Upper lobe of left lung (tissue), 4 donors: ENCODE results near the gene FUCA2.

Source experiments
- CTCF ChIP-seq, 6 experiments: fragments of 450-650 bp in 4 of 6; fragments of 200-600 bp in 2 of 6; sonication (generic) in 2 of 6; IDR thresholded peaks; one replicate each; pipeline ENCODE4 v1.5.1; 2016 to 2019; ENCODE audit warnings: antibody characterized with exemption in 6 of 6
- EP300 ChIP-seq, 4 donors: sonication (generic); formaldehyde crosslinking; IDR thresholded peaks; one replicate each; pipeline ENCODE4 v1.5.1; 2017; ENCODE audit warnings: antibody characterized with exemption in 4 of 4, control low read depth in 2 of 4
- POLR2A ChIP-seq, 4 donors: fragments of 450-650 bp; IDR thresholded peaks; one replicate each; pipeline ENCODE4 v1.5.1; 2016 to 2017; ENCODE audit warnings: antibody characterized with exemption in 4 of 4, mild to moderate bottlenecking in 2 of 4
- POLR2AphosphoS5 ChIP-seq, 2 donors: sonication (generic); formaldehyde crosslinking; IDR thresholded peaks; one replicate each; pipeline ENCODE4 v1.5.1; 2017; ENCODE audit warnings: antibody characterized with exemption in 2 of 2

DNA sequence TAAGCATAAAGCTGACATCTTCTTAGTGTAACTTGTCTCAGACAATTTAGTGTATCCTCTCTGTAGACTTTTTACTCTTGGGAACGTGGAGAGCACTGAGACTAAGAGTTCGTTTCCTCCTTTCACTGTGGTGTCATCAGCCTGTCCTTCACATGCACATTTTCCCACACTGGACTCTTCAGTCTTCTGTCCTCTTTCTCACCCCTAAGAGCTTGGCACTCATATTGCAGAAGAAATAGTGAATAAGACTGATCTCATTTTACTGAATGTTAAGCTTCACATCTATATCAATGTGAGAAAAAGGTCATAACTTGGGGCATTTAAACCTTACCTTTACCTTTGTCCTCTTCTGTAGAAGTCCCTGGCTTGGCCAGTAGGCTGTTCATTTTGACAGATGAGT is 25.6 kb downstream of the FUCA2 start:
- TF ChIP-seq CTCF (IDR thresholded peaks at IDR 0.05) (no peak), EP300 (IDR thresholded peaks at IDR 0.05) (no peak), POLR2A (IDR thresholded peaks at IDR 0.05) (no peak), POLR2AphosphoS5 (IDR thresholded peaks at IDR 0.05) (no peak)
